GM23338 (cell line): ENCODE measurements around the gene ASB1. TPM values are rescaled to one million over a fixed set of nuclear protein-coding genes. Genes with fewer than 3 reads are reported as not detected.

Experiments used
- ATAC-seq: fragments of 200-7000 bp; cut with Tn5 transposase; 3 replicates; pipeline ENCODE4 v1.9.1; 2020
- DNase-seq: peaks from one replicate; pipeline ENCODE4 v3.0.0-alpha.2; 2015; ENCODE audit warnings: low spot score
- H2AFZ ChIP-seq: fragments of 200-600 bp; sonication (generic); 2 replicates; pipeline ENCODE4 v1.8.0; 2016; ENCODE audit warnings: antibody characterized with exemption, mild to moderate bottlenecking, moderate library complexity
- H3F3A ChIP-seq: fragments of 200-600 bp; sonication (generic); replicated peaks from 2 replicates; pipeline ENCODE4 v1.8.0; 2017; ENCODE audit warnings: antibody characterized with exemption, mixed run types, low read depth
- H3K27ac ChIP-seq: fragments of 200-600 bp; sonication (generic); 2 replicates; pipeline ENCODE4 v1.6.1; 2016; ENCODE audit warnings: low read depth
- H3K27me3 ChIP-seq: fragments of 200-600 bp; sonication (generic); 2 replicates; pipeline ENCODE4 v1.8.0; 2016; ENCODE audit warnings: mild to moderate bottlenecking, mixed run types, moderate library complexity; ENCODE audit not compliant: insufficient read depth
- H3K36me3 ChIP-seq: fragments of 200-600 bp; sonication (generic); 2 replicates; pipeline ENCODE4 v1.8.0; 2016; ENCODE audit warnings: mild to moderate bottlenecking; ENCODE audit not compliant: insufficient read depth
- H3K4me1 ChIP-seq: fragments of 200-600 bp; sonication (generic); 2 replicates; pipeline ENCODE4 v1.8.0; 2016; ENCODE audit warnings: mild to moderate bottlenecking, moderate library complexity; ENCODE audit not compliant: insufficient read depth
- H3K4me2 ChIP-seq: fragments of 200-600 bp; sonication (generic); 2 replicates; pipeline ENCODE4 v1.7.1; 2017; ENCODE audit warnings: mixed run types
- H3K4me3 ChIP-seq: fragments of 200-600 bp; sonication (generic); 2 replicates; pipeline ENCODE4 v1.6.1; 2016; ENCODE audit warnings: mixed run types
- H3K79me2 ChIP-seq: fragments of 200-600 bp; sonication (generic); replicated peaks from 2 replicates; pipeline ENCODE4 v1.8.0; 2017; ENCODE audit warnings: mild to moderate bottlenecking; ENCODE audit not compliant: insufficient read depth
- H3K9me2 ChIP-seq: fragments of 200-600 bp; sonication (generic); 2 replicates; pipeline ENCODE4 v1.8.0; 2017; ENCODE audit not compliant: insufficient read depth
- H4K20me1 ChIP-seq: fragments of 200-600 bp; sonication (generic); replicated peaks from 2 replicates; pipeline ENCODE4 v1.8.0; 2017; ENCODE audit warnings: mild to moderate bottlenecking; ENCODE audit not compliant: insufficient read depth
- H3K27ac Mint-ChIP-seq: 2 replicates; pipeline ENCODE4 v1.8.0; 2020; ENCODE audit warnings: inconsistent platforms, mild to moderate bottlenecking, moderate library complexity, mixed read lengths
- H3K27me3 Mint-ChIP-seq: 3 replicates; pipeline ENCODE4 v1.8.0; 2022; ENCODE audit warnings: low read depth, mild to moderate bottlenecking, moderate library complexity, mixed read lengths, inconsistent platforms; ENCODE audit not compliant: insufficient read depth, poor library complexity
- H3K36me3 Mint-ChIP-seq: 3 replicates; pipeline ENCODE4 v1.8.0; 2021; ENCODE audit warnings: low read depth, mild to moderate bottlenecking, inconsistent platforms, moderate library complexity, mixed read lengths
- H3K4me1 Mint-ChIP-seq: 3 replicates; pipeline ENCODE4 v1.8.0; 2020; ENCODE audit warnings: mild to moderate bottlenecking, inconsistent platforms, mixed read lengths
- H3K4me3 Mint-ChIP-seq: 3 replicates; pipeline ENCODE4 v1.8.0; 2021; ENCODE audit warnings: moderate library complexity, mild to moderate bottlenecking, inconsistent platforms, mixed read lengths
- H3K9me3 Mint-ChIP-seq: 3 replicates; pipeline ENCODE4 v1.8.0; 2020; ENCODE audit warnings: moderate library complexity, mild to moderate bottlenecking, inconsistent platforms, mixed read lengths
- CREB1 ChIP-seq: fragments of 250-450 bp; sonication (Bioruptor Pico); IDR thresholded peaks from 2 replicates; pipeline ENCODE4 v1.5.0; 2020; ENCODE audit warnings: low read depth, mild to moderate bottlenecking, moderate library complexity
- EZH2 ChIP-seq: fragments of 200-600 bp; sonication (generic); IDR thresholded peaks from one replicate; pipeline ENCODE4 v1.8.0; 2017; ENCODE audit warnings: antibody characterized with exemption, mild to moderate bottlenecking, low read depth; ENCODE audit not compliant: unreplicated experiment
- EZH2phosphoT487 ChIP-seq: fragments of 200-600 bp; sonication (generic); IDR thresholded peaks from one replicate; pipeline ENCODE4 v1.8.1; 2018; ENCODE audit warnings: antibody characterized with exemption; ENCODE audit not compliant: unreplicated experiment
- JUNB ChIP-seq: IDR thresholded peaks from one replicate; pipeline ENCODE4 v1.6.1; 2016; ENCODE audit warnings: antibody characterized with exemption; ENCODE audit not compliant: unreplicated experiment
- NANOG ChIP-seq: IDR thresholded peaks from 2 replicates; pipeline ENCODE4 v1.6.1; 2016; ENCODE audit warnings: antibody characterized with exemption, borderline replicate concordance
- POLR2AphosphoS5 ChIP-seq: IDR thresholded peaks from 2 replicates; pipeline ENCODE4 v1.6.1; 2016; ENCODE audit warnings: antibody characterized with exemption, low read depth
- STAT1 ChIP-seq: IDR thresholded peaks from one replicate; pipeline ENCODE4 v1.6.1; 2016; ENCODE audit warnings: antibody characterized with exemption; ENCODE audit not compliant: unreplicated experiment
- ZNF114 ChIP-seq: fragments of 250-450 bp; sonication (Bioruptor Pico); IDR thresholded peaks from 2 replicates; pipeline ENCODE4 v1.5.0; 2020; ENCODE audit warnings: mild to moderate bottlenecking, moderate library complexity
- ZNF331 ChIP-seq: fragments of 250-450 bp; sonication (Bioruptor Pico); IDR thresholded peaks from 2 replicates; pipeline ENCODE4 v1.5.0; 2020; ENCODE audit warnings: low read depth, mild to moderate bottlenecking, moderate library complexity
- polyA plus RNA-seq: library from polyadenylated mRNA; unstranded; fragments of >200 nt; fragmentation: Nextera tagmentation; extraction: Ambion mirVana; gene quantifications from 2 replicates; pipeline ENCODE4 v1.2.1, GENCODE V29; 2016
- total RNA-seq: library from RNA; depleted of rRNA; stranded (reverse); fragments of >200 nt; shearing (Covaris generic); gene quantifications from 2 replicates; pipeline ENCODE4 v1.2.3, GENCODE V29; 2014
- TF ChIP-seq, protein P1 (sequence below): IDR thresholded peaks from 2 replicates; pipeline ENCODE4 v1.6.1; 2016; ENCODE audit warnings: antibody characterized with exemption
- TF ChIP-seq, protein P2 (sequence below): IDR thresholded peaks from one replicate; pipeline ENCODE4 v1.6.1; 2018; ENCODE audit warnings: antibody characterized with exemption; ENCODE audit not compliant: unreplicated experiment
- TF ChIP-seq, protein P3 (sequence below): fragments of 250-450 bp; sonication (Bioruptor Pico); IDR thresholded peaks from 2 replicates; pipeline ENCODE4 v1.5.0; 2020; ENCODE audit warnings: mild to moderate bottlenecking, moderate library complexity
- TF ChIP-seq, protein P4 (sequence below), 2 experiments: fragments of 200-600 bp in 1 of 2; sonication (generic) in 1 of 2; conservative IDR thresholded peaks; 2 replicates each; pipeline versions ENCODE4 v1.5.1 to v1.6.1; 2016 to 2017; ENCODE audit warnings: antibody characterized with exemption in 2 of 2, low read depth in 2 of 2, mild to moderate bottlenecking in 2 of 2, moderate library complexity in 1 of 2

ASB1 gene
- total and polyA plus RNA-seq, 2 experiments from 2014 or later = 21.5 to 23.9 TPM

DNA sequence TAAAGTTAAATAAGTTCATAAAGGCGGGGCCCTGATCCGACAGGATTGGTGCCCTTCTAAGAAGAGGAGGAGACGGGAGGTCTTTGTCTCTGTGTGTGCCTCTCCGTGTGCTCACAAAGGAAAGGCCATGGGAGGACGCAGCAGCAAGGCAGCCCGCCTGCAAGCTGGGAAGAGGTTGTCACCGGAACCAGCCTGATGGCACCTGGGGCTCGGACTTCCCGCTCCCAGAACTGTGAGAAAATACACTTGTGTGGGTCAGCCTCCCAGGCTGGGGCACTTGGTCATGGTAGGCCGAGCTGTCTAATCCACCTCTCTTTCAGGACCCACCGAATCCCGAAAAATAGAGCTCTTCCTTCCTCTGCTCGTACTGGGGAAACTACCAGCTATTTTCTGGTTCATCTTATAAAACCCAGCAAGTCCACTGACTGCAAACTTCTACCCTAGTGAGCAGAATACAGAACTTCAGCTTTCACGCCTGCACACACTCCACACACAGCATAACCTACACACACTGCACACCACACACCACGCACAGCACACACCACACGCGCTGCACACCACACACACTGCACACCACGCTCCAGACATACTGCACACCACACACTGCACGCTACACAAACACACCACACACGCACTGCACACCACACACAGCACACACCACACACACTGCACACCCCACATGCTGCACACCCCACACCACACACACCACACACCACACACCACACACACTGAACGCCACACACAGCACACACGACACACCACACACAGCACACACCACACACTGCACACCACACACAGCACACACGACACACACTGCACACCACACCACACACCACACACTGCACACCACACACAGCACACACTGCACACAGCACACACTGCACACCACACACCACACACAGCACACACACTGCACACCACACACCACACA is 58.1 kb downstream of the ASB1 start:
- no peaks in the 10 kb centered on the region for H3K79me2 ChIP-seq
- H4K20me1 ChIP-seq = no peaks in the 10 kb centered on the region
- Mint-ChIP-seq H3K27ac (no peak overlapping the region), H3K9me3 (peaks cover 11% of the 10 kb centered on the region), H3K4me1 (peaks cover 5% of the 10 kb centered on the region), H3K27me3 (no peaks in the 10 kb centered on the region), H3K4me3 (no peak overlapping the region), H3K36me3 (no peaks in the 10 kb centered on the region)
- no peaks in the 10 kb centered on the region for H3K36me3 ChIP-seq
- ATAC-seq = no peak
- H3F3A ChIP-seq = no peaks in the 10 kb centered on the region
- no peak for DNase-seq
- H3K9me2 ChIP-seq = no peaks in the 10 kb centered on the region
- H3K27me3 ChIP-seq = no peaks in the 10 kb centered on the region
- H3K4me3 ChIP-seq = no peak overlapping the region
- H2AFZ ChIP-seq = no peak overlapping the region; the same call in 1 of the 2 replicates
- H3K27ac ChIP-seq = no peak overlapping the region
- no peak for TF ChIP-seq ZNF331 (CRISPR knock-in tag)
- TF ChIP-seq EZH2phosphoT487 = no peak
- TF ChIP-seq NANOG = no peak
- no peak for TF ChIP-seq JUNB
- no peak for TF ChIP-seq POLR2AphosphoS5
- TF ChIP-seq CREB1 = no peak
- TF ChIP-seq, protein P1, sequence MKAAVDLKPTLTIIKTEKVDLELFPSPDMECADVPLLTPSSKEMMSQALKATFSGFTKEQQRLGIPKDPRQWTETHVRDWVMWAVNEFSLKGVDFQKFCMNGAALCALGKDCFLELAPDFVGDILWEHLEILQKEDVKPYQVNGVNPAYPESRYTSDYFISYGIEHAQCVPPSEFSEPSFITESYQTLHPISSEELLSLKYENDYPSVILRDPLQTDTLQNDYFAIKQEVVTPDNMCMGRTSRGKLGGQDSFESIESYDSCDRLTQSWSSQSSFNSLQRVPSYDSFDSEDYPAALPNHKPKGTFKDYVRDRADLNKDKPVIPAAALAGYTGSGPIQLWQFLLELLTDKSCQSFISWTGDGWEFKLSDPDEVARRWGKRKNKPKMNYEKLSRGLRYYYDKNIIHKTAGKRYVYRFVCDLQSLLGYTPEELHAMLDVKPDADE = no peak
- TF ChIP-seq ZNF114 (CRISPR knock-in tag) = no peak
- no peak for TF ChIP-seq EZH2
- TF ChIP-seq, protein P2, sequence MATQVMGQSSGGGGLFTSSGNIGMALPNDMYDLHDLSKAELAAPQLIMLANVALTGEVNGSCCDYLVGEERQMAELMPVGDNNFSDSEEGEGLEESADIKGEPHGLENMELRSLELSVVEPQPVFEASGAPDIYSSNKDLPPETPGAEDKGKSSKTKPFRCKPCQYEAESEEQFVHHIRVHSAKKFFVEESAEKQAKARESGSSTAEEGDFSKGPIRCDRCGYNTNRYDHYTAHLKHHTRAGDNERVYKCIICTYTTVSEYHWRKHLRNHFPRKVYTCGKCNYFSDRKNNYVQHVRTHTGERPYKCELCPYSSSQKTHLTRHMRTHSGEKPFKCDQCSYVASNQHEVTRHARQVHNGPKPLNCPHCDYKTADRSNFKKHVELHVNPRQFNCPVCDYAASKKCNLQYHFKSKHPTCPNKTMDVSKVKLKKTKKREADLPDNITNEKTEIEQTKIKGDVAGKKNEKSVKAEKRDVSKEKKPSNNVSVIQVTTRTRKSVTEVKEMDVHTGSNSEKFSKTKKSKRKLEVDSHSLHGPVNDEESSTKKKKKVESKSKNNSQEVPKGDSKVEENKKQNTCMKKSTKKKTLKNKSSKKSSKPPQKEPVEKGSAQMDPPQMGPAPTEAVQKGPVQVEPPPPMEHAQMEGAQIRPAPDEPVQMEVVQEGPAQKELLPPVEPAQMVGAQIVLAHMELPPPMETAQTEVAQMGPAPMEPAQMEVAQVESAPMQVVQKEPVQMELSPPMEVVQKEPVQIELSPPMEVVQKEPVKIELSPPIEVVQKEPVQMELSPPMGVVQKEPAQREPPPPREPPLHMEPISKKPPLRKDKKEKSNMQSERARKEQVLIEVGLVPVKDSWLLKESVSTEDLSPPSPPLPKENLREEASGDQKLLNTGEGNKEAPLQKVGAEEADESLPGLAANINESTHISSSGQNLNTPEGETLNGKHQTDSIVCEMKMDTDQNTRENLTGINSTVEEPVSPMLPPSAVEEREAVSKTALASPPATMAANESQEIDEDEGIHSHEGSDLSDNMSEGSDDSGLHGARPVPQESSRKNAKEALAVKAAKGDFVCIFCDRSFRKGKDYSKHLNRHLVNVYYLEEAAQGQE = no peak
- TF ChIP-seq, protein P3, sequence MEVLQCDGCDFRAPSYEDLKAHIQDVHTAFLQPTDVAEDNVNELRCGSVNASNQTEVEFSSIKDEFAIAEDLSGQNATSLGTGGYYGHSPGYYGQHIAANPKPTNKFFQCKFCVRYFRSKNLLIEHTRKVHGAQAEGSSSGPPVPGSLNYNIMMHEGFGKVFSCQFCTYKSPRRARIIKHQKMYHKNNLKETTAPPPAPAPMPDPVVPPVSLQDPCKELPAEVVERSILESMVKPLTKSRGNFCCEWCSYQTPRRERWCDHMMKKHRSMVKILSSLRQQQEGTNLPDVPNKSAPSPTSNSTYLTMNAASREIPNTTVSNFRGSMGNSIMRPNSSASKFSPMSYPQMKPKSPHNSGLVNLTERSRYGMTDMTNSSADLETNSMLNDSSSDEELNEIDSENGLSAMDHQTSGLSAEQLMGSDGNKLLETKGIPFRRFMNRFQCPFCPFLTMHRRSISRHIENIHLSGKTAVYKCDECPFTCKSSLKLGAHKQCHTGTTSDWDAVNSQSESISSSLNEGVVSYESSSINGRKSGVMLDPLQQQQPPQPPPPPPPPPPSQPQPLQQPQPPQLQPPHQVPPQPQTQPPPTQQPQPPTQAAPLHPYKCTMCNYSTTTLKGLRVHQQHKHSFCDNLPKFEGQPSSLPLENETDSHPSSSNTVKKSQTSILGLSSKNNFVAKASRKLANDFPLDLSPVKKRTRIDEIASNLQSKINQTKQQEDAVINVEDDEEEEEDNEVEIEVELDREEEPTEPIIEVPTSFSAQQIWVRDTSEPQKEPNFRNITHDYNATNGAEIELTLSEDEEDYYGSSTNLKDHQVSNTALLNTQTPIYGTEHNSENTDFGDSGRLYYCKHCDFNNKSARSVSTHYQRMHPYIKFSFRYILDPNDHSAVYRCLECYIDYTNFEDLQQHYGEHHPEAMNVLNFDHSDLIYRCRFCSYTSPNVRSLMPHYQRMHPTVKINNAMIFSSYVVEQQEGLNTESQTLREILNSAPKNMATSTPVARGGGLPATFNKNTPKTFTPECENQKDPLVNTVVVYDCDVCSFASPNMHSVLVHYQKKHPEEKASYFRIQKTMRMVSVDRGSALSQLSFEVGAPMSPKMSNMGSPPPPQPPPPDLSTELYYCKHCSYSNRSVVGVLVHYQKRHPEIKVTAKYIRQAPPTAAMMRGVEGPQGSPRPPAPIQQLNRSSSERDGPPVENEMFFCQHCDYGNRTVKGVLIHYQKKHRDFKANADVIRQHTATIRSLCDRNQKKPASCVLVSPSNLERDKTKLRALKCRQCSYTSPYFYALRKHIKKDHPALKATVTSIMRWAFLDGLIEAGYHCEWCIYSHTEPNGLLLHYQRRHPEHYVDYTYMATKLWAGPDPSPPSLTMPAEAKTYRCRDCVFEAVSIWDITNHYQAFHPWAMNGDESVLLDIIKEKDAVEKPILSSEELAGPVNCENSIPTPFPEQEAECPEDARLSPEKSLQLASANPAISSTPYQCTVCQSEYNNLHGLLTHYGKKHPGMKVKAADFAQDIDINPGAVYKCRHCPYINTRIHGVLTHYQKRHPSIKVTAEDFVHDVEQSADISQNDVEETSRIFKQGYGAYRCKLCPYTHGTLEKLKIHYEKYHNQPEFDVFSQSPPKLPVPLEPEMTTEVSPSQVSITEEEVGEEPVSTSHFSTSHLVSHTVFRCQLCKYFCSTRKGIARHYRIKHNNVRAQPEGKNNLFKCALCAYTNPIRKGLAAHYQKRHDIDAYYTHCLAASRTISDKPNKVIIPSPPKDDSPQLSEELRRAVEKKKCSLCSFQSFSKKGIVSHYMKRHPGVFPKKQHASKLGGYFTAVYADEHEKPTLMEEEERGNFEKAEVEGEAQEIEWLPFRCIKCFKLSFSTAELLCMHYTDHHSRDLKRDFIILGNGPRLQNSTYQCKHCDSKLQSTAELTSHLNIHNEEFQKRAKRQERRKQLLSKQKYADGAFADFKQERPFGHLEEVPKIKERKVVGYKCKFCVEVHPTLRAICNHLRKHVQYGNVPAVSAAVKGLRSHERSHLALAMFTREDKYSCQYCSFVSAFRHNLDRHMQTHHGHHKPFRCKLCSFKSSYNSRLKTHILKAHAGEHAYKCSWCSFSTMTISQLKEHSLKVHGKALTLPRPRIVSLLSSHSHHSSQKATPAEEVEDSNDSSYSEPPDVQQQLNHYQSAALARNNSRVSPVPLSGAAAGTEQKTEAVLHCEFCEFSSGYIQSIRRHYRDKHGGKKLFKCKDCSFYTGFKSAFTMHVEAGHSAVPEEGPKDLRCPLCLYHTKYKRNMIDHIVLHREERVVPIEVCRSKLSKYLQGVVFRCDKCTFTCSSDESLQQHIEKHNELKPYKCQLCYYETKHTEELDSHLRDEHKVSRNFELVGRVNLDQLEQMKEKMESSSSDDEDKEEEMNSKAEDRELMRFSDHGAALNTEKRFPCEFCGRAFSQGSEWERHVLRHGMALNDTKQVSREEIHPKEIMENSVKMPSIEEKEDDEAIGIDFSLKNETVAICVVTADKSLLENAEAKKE (CRISPR knock-in tag) = no peak
- TF ChIP-seq, protein P4, sequence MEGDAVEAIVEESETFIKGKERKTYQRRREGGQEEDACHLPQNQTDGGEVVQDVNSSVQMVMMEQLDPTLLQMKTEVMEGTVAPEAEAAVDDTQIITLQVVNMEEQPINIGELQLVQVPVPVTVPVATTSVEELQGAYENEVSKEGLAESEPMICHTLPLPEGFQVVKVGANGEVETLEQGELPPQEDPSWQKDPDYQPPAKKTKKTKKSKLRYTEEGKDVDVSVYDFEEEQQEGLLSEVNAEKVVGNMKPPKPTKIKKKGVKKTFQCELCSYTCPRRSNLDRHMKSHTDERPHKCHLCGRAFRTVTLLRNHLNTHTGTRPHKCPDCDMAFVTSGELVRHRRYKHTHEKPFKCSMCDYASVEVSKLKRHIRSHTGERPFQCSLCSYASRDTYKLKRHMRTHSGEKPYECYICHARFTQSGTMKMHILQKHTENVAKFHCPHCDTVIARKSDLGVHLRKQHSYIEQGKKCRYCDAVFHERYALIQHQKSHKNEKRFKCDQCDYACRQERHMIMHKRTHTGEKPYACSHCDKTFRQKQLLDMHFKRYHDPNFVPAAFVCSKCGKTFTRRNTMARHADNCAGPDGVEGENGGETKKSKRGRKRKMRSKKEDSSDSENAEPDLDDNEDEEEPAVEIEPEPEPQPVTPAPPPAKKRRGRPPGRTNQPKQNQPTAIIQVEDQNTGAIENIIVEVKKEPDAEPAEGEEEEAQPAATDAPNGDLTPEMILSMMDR (conservative IDR thresholded peaks at IDR 0.05; ENCODE audit: low read depth in 2 of 2) = no peak
- TF ChIP-seq STAT1 = no peak
- H3K4me2 ChIP-seq = no peak overlapping the region
- H3K4me1 ChIP-seq = no peaks in the 10 kb centered on the region
